ENCODE data around the gene SOX2.

- TF ChIP-seq POLR2AphosphoS5 (IDR thresholded peaks at IDR 0.05; ENCODE audit: low read depth, low read length) (no peak), TAF1 (IDR thresholded peaks at IDR 0.05; ENCODE audit: low read depth, low read length) (no peak)
These were observed at the start of gene SOX2 for GRCh38 chr3:181711325-181712135.
